ENCODE results near the gene RABEP2. TPM values are rescaled to one million over a fixed set of nuclear protein-coding genes. Genes with fewer than 3 reads are reported as not detected.
A peak's percentile ranks its signal among the peaks of the same experiment; 100 is the strongest.

Gene RABEP2
- total and polyA plus RNA-seq, 9 of the 15 experiments (the other 6 are each of a cell fraction or from before 2014, with no cell fraction given) = 0.15 to 13.4 (median 3.5) TPM

DNA sequence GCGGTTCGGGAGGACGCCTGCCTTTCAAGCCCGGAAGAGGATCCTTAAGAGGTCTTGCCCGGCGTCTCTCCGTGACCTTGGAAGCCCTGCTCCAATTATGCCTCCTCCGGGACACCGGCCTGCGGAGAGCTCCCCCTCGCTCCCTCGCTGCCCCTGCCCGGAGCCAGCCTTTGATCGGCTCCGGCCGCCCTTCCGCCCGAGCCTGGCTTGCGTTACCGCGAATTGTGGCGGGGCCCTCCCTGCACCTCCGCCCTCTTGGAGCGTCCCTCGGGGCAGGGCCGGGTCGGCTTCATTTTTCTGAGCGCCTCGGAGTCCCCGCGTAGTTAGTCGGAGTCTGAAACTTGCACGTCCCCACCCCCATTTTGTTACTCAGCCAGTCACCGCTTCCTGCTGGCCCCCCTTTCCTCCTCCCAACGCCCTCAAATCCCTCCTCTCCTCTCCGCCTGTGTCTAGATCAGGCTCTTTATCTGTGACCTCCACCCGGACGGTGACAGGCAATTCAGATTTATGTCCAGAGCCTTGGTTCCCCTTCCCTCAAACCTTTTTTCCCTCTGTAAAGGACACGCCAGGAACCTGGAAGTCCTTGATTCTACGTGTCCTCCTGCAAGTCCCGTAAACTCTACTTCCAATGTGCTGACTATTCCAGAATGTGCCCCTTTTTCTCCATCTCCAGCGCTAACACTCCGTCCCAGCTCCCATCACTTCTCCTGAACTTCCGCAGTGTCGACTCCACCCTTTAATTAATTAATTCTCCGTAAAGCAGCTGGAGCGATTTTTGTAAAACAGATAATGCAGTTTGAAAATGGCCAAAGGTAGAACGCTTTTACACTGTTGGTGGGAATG lies 569 bp upstream of the RABEP2 start (continued):
- TF ChIP-seq, protein P1, sequence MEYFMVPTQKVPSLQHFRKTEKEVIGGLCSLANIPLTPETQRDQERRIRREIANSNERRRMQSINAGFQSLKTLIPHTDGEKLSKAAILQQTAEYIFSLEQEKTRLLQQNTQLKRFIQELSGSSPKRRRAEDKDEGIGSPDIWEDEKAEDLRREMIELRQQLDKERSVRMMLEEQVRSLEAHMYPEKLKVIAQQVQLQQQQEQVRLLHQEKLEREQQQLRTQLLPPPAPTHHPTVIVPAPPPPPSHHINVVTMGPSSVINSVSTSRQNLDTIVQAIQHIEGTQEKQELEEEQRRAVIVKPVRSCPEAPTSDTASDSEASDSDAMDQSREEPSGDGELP (CRISPR knock-in tag; IDR thresholded peaks at IDR 0.05; ENCODE audit: borderline replicate concordance) = 0 out of 2 replicates have a peak, but pooled peaks have one; percentile 38
- TF ChIP-seq, protein P2, sequence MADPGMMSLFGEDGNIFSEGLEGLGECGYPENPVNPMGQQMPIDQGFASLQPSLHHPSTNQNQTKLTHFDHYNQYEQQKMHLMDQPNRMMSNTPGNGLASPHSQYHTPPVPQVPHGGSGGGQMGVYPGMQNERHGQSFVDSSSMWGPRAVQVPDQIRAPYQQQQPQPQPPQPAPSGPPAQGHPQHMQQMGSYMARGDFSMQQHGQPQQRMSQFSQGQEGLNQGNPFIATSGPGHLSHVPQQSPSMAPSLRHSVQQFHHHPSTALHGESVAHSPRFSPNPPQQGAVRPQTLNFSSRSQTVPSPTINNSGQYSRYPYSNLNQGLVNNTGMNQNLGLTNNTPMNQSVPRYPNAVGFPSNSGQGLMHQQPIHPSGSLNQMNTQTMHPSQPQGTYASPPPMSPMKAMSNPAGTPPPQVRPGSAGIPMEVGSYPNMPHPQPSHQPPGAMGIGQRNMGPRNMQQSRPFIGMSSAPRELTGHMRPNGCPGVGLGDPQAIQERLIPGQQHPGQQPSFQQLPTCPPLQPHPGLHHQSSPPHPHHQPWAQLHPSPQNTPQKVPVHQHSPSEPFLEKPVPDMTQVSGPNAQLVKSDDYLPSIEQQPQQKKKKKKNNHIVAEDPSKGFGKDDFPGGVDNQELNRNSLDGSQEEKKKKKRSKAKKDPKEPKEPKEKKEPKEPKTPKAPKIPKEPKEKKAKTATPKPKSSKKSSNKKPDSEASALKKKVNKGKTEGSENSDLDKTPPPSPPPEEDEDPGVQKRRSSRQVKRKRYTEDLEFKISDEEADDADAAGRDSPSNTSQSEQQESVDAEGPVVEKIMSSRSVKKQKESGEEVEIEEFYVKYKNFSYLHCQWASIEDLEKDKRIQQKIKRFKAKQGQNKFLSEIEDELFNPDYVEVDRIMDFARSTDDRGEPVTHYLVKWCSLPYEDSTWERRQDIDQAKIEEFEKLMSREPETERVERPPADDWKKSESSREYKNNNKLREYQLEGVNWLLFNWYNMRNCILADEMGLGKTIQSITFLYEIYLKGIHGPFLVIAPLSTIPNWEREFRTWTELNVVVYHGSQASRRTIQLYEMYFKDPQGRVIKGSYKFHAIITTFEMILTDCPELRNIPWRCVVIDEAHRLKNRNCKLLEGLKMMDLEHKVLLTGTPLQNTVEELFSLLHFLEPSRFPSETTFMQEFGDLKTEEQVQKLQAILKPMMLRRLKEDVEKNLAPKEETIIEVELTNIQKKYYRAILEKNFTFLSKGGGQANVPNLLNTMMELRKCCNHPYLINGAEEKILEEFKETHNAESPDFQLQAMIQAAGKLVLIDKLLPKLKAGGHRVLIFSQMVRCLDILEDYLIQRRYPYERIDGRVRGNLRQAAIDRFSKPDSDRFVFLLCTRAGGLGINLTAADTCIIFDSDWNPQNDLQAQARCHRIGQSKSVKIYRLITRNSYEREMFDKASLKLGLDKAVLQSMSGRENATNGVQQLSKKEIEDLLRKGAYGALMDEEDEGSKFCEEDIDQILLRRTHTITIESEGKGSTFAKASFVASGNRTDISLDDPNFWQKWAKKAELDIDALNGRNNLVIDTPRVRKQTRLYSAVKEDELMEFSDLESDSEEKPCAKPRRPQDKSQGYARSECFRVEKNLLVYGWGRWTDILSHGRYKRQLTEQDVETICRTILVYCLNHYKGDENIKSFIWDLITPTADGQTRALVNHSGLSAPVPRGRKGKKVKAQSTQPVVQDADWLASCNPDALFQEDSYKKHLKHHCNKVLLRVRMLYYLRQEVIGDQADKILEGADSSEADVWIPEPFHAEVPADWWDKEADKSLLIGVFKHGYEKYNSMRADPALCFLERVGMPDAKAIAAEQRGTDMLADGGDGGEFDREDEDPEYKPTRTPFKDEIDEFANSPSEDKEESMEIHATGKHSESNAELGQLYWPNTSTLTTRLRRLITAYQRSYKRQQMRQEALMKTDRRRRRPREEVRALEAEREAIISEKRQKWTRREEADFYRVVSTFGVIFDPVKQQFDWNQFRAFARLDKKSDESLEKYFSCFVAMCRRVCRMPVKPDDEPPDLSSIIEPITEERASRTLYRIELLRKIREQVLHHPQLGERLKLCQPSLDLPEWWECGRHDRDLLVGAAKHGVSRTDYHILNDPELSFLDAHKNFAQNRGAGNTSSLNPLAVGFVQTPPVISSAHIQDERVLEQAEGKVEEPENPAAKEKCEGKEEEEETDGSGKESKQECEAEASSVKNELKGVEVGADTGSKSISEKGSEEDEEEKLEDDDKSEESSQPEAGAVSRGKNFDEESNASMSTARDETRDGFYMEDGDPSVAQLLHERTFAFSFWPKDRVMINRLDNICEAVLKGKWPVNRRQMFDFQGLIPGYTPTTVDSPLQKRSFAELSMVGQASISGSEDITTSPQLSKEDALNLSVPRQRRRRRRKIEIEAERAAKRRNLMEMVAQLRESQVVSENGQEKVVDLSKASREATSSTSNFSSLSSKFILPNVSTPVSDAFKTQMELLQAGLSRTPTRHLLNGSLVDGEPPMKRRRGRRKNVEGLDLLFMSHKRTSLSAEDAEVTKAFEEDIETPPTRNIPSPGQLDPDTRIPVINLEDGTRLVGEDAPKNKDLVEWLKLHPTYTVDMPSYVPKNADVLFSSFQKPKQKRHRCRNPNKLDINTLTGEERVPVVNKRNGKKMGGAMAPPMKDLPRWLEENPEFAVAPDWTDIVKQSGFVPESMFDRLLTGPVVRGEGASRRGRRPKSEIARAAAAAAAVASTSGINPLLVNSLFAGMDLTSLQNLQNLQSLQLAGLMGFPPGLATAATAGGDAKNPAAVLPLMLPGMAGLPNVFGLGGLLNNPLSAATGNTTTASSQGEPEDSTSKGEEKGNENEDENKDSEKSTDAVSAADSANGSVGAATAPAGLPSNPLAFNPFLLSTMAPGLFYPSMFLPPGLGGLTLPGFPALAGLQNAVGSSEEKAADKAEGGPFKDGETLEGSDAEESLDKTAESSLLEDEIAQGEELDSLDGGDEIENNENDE (IDR thresholded peaks at IDR 0.05; ENCODE audit: low read depth, low read length) = no peak
- no peak for TF ChIP-seq NCOA4 (IDR thresholded peaks at IDR 0.05; ENCODE audit: partially characterized antibody)
- TF ChIP-seq TCF7 (IDR thresholded peaks at IDR 0.05; ENCODE audit: borderline replicate concordance) = 0 out of 2 replicates have a peak, but pooled peaks have one; percentile 28
- TF ChIP-seq KHSRP (IDR thresholded peaks at IDR 0.05) = 0 out of 2 replicates have a peak, but pooled peaks have one; percentile 22
- peak; percentile 89 for TF ChIP-seq CBFA2T2 (conservative IDR thresholded peaks at IDR 0.05)
- TF ChIP-seq NONO (IDR thresholded peaks at IDR 0.05; ENCODE audit: low read depth in 2 of 2, low read length in 1 of 2) = no peak
- TF ChIP-seq PHTF2 (CRISPR knock-in tag; IDR thresholded peaks at IDR 0.05) = no peak
- TF ChIP-seq, protein P3, sequence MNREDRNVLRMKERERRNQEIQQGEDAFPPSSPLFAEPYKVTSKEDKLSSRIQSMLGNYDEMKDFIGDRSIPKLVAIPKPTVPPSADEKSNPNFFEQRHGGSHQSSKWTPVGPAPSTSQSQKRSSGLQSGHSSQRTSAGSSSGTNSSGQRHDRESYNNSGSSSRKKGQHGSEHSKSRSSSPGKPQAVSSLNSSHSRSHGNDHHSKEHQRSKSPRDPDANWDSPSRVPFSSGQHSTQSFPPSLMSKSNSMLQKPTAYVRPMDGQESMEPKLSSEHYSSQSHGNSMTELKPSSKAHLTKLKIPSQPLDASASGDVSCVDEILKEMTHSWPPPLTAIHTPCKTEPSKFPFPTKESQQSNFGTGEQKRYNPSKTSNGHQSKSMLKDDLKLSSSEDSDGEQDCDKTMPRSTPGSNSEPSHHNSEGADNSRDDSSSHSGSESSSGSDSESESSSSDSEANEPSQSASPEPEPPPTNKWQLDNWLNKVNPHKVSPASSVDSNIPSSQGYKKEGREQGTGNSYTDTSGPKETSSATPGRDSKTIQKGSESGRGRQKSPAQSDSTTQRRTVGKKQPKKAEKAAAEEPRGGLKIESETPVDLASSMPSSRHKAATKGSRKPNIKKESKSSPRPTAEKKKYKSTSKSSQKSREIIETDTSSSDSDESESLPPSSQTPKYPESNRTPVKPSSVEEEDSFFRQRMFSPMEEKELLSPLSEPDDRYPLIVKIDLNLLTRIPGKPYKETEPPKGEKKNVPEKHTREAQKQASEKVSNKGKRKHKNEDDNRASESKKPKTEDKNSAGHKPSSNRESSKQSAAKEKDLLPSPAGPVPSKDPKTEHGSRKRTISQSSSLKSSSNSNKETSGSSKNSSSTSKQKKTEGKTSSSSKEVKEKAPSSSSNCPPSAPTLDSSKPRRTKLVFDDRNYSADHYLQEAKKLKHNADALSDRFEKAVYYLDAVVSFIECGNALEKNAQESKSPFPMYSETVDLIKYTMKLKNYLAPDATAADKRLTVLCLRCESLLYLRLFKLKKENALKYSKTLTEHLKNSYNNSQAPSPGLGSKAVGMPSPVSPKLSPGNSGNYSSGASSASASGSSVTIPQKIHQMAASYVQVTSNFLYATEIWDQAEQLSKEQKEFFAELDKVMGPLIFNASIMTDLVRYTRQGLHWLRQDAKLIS (CRISPR knock-in tag; IDR thresholded peaks at IDR 0.05) = 0 out of 2 replicates have a peak, but pooled peaks have one; percentile 60
